ENCODE measurements around the gene RCAN1.
A peak's percentile ranks its signal among the peaks of the same experiment; 100 is the strongest.

The RCAN1 gene

DNA sequence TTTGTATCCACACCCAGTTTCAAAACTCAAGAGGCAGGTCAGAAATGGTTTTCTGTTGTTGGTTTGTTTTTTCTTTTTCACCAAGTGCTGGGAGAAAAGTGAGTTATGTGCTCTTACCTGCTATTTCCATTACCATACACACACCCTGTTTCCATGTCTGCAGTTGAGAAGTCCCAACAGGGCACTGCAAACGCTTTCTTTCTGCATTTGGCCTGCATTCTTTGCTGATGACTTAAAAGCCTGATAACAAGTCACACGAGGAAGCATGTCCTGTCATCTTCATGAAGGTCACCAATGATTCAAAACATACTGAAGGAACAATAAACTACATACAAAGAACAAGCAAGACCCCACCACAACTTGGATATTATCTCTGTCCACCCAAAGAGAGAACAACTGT is 78.1 kb downstream of the RCAN1 start:
- no peak for DNase-seq

DNA sequence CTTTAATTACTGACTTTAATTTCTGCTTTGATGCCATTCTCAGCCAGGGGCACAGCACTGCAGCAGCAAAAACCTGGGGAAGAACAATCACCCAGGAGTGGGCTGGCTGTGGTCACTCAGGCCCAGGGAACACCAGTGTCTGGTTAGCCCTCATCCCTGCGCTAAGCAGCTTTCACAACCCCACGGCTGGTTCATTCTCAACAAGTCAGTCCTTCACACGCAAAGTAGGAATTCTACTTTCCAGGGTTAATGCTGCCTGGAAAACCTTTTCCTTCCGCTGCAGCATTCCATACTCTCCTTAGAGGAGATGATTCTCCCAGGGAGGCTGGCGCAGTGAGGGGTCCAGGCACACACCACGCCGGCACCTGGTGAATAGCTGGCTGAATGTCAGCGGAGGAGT is 78.6 kb downstream of the RCAN1 start:
- DNase-seq, result no peak

- DNase-seq, result no peak
Observed at GRCh38 chr21:34535886-34536285, 79.0 kb downstream of the RCAN1 start.

GRCh38 chr21:34534522-34534921 is 80.4 kb downstream of the RCAN1 start:
- no peak for DNase-seq

GRCh38 chr21:34533938-34534337 is 81.0 kb downstream of the RCAN1 start:
- no peak for DNase-seq

- DNase-seq, result no peak
Observed at GRCh38 chr21:34531399-34531798, 83.5 kb downstream of the RCAN1 start.

GRCh38 chr21:34530261-34530660 is 84.7 kb downstream of the RCAN1 start:
- no peak for DNase-seq

GRCh38 chr21:34528131-34528561 is 86.8 kb downstream of the RCAN1 start:
- no peak for DNase-seq

DNA sequence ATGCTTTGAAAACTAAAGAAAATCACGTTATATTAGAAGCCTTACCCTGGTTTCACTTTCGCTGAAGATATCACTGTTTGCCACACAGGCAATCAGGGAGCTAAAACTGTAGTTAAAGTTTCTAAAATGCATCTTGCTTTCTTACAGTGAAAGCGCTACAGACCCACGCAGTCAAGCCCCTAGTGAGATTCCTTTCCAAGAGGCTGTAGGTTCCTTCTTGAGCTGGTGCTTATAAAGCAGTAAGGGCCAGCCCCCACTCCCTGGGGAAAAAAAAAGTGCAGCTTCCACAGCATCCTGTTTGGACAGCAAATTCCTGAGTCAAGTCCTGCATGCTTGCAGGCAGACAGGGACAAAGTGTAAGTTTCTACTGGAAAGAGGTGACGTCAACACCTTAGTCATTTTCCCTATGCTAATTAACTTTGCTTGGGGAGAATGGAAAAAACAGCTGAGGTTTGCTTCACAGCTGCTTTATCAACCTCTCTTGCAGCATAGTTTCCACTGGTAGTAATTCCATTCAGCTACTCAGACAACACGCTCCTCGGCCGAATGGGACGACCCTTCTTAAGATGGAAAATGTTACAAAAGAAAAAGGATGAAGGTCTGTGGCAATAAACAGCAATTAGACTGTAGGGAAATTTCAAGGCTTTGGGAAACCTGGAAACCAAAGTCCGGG is 88.2 kb downstream of the RCAN1 start:
- DNase-seq, result no peak

DNA sequence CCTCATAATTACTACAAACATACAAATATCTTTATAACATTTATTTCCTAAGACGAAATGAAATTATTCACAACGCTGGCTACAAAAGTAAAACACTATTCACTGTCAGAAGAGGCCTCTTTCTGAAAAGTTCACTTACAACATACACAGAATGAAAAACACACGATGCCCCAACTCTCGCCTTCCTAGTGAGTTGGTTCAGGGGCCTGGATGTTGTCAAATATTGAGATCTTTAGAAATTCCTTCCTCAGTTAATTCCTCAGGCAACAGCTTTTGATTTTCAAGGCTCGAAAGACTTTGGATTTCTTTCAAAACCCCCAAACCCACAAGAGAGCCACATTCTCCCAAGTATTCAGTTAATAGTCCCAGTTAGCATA is 88.7 kb downstream of the RCAN1 start:
- DNase-seq, result no peak

DNA sequence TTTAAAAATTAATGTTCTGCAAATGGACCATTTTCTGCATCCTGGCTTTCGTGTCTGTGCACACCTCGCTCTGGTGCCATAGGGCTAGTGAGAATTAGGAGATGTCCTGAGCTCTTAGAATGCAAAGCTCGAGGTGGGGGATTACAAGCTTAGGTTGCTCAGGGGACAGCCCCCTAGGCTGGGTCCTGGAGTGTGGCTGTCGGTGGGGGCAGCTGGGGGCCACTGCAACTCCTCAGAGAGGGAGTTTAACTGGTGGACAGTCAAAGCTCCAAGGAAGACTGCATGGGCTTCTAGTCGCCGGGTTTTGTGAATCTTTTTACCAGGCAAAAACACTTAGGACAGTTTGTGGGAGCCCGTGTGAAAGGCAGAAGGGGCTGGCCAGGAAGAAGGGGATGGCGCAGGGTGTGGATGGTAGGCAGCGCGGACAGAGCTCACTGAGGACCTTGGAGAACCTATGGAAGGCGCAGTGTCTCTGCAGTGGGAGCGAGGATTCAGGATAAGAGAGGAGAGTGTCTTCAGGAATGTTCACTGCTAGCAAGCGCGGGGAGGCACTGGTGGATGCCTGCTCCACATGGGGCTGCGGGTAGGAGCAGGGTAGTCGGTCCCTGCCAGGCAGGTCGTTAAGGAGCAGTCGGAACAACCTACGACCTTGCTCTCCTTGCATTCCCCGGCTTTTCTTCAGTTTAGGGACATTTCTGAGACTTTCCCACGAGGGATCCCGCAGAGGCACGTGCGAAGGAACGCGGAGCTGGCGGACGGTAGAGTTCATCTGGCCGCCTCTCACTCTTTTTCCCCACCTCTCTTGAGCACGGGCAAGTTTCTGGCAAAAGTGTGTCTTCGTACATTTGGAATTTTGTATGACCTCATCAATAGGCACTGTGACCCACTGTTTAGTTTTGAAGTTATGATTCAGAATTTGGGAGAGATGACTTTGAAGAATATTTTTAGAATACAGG is 90.0 kb downstream of the RCAN1 start:
- DNase-seq, result no peak

GRCh38 chr21:34523019-34523555 is 91.8 kb downstream of the RCAN1 start:
- no peak for DNase-seq

DNA sequence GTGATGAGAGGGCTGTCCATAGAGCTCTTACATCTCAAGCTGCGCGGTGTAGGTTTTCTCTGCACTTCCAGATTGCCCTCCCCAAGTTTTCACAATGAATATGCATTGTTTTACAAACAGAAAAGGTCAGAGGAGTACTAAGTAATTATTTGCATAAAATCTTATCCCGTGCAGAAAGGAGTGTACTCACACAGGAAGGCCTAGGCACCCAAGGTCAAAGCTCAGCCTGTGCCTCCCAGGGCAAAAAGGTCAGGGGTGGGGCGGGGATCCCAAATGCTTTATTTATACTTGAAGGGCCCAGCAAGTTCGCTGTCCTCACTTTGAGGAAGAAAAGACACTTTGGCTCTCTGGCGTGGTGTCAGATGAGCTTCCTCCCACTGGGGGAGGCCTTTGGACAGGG is 92.6 kb downstream of the RCAN1 start:
- DNase-seq, result no peak

GRCh38 chr21:34521561-34521960 is 93.4 kb downstream of the RCAN1 start:
- DNase-seq, result no peak

- no peak for DNase-seq
Observed at GRCh38 chr21:34520764-34521508, 94.0 kb downstream of the RCAN1 start.

- no peak for DNase-seq
Observed at GRCh38 chr21:34520281-34520680, 94.6 kb downstream of the RCAN1 start.

DNA sequence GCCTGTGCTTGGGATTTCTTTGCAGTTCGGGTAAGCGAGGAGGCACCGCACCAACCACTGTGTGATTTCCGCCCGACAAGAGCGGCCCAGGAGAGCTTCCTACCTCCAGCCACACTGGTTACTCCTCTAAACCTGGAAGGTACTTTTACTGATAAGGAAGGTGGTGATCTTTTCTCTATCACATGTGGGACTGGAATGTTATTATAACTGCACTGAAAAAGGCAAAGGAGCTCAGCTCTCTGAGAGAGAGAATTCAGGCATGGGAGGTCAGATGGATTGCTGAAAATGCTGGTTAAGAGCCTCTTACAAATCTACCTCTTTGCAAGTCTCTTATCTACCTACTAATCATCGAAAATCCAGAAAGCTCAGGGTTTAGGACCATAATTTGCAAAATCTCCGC is 95.2 kb downstream of the RCAN1 start:
- DNase-seq, result no peak

- no peak for DNase-seq
Observed at GRCh38 chr21:34519016-34519415, 95.9 kb downstream of the RCAN1 start.

DNA sequence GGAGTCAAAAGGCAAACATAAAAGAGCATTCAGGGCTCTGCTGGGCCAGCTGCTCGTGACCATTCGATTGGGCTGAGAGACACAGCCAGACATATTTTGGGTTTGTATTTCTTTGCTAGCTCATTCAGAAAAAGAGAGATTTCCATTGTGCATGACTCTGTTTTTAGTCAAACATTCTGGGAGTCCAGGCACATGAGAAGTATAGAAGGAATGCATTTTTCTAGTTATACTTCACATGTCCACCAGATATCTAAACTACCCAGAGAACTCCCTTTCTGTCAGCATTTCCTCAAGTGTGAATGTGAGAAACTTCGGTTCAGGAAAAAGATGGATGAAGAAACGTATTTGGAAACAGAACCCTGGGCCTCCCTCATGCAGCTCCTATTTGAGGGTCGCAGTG is 96.6 kb downstream of the RCAN1 start:
- DNase-seq, result no peak

- peak; percentile 5 for DNase-seq
Observed at GRCh38 chr21:34517491-34518245, 97.2 kb downstream of the RCAN1 start.

GRCh38 chr21:34517039-34517438 is 97.9 kb downstream of the RCAN1 start:
- DNase-seq, result no peak

DNA sequence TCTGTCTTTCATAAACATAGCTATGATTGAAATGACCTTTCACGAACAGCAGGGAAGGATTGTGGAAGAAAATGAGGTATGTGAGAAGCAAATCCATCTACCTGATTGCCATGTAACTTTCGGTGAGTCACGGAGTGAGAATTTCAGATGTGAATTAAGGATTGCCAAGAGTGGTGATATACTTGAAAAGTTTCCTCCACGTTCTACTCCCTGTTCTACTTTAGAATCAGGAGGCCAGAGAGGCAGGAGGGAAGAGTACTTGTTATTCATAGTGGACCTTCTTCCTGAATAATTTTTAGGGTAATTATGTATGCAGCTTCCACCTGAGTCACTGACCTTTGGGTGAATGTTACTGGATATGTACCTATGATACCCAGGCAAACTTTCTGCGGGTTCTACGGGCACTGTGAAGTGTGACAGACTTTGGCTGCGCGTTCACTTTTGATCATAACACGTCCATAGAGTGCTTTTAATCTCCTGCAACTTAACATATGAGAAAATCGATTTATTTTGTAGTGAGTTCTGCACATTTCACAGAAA is 100.3 kb downstream of the RCAN1 start:
- DNase-seq, result no peak

Data from CD4-positive, alpha-beta T cell treated with Interleukin-6 for 4 hours (primary cell).